Measurements from ENCODE around the gene AQP4. TPM values are rescaled to one million over a fixed set of nuclear protein-coding genes. Genes with fewer than 3 reads are reported as not detected.

The AQP4 gene
- polyA plus RNA-seq, 1 donor (not counting 4 experiments of a cell fraction or from before 2014, with no cell fraction given): not detected

DNA sequence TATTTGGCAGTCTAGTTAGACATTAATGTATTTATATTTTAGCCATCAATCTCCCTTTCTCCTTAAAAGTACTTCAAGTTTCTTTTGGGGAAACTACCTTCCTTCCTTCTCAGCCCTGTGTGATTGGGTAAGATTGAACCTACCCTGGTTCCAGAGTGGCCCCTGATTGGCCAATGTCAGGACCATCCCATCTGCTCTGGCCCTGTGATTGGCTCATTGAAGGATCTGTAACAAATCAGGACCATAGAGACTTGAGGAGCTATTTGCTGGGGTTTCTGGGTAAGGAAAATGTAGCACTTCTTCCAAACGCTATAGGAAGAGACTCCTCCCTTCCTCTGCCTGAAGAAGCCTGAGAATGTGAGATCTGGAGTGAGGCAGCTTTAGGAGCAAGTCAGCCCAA, 59.3 kb downstream of the AQP4 start:
- H3K4me3 ChIP-seq (ENCODE audit: control insufficient read depth in 2 of 3, extremely low read depth in 1 of 3, insufficient read depth in 2 of 3, low read depth in 1 of 3, low read length in 3 of 3): no peak overlapping the region
- H3K9me1 ChIP-seq (ENCODE audit: control insufficient read depth, extremely low read depth, insufficient read depth, low read length): no peaks in the 10 kb centered on the region
- H3K4me2 ChIP-seq (ENCODE audit: control insufficient read depth, extremely low read depth, insufficient read depth, low read depth, low read length): no peak overlapping the region
- dilution Hi-C loops (cut with MboI; ENCODE audit: extremely low pct_ligation_motif_present, low sequenced_read_pairs): no loop called here
- no peak overlapping the region for H3K9ac ChIP-seq (ENCODE audit: control insufficient read depth, extremely low read depth, insufficient read depth, low read length)
- no peak overlapping the region for H3K27ac ChIP-seq (ENCODE audit: control insufficient read depth, insufficient read depth, low read length)
- no peaks in the 10 kb centered on the region for H3K36me3 ChIP-seq (ENCODE audit: control insufficient read depth in 2 of 2, extremely low read depth in 1 of 2, insufficient read depth in 2 of 2, low read length in 2 of 2)
- no peaks in the 10 kb centered on the region for H3K9me3 ChIP-seq (ENCODE audit: control insufficient read depth, low read depth, low read length)
- no peaks in the 10 kb centered on the region for H3K4me1 ChIP-seq (ENCODE audit: control insufficient read depth, extremely low read depth, insufficient read depth, low read length)
- H4K20me1 ChIP-seq (ENCODE audit: control insufficient read depth, extremely low read depth, insufficient read depth, low read length): no peaks in the 10 kb centered on the region
- no peaks in the 10 kb centered on the region for H3K79me2 ChIP-seq (ENCODE audit: control insufficient read depth, insufficient read depth, low read length)
- TF ChIP-seq, protein P1, sequence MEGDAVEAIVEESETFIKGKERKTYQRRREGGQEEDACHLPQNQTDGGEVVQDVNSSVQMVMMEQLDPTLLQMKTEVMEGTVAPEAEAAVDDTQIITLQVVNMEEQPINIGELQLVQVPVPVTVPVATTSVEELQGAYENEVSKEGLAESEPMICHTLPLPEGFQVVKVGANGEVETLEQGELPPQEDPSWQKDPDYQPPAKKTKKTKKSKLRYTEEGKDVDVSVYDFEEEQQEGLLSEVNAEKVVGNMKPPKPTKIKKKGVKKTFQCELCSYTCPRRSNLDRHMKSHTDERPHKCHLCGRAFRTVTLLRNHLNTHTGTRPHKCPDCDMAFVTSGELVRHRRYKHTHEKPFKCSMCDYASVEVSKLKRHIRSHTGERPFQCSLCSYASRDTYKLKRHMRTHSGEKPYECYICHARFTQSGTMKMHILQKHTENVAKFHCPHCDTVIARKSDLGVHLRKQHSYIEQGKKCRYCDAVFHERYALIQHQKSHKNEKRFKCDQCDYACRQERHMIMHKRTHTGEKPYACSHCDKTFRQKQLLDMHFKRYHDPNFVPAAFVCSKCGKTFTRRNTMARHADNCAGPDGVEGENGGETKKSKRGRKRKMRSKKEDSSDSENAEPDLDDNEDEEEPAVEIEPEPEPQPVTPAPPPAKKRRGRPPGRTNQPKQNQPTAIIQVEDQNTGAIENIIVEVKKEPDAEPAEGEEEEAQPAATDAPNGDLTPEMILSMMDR (optimal IDR thresholded peaks at IDR 0.05 in 1 of 3, IDR thresholded peaks at IDR 0.05 in 1 of 3, conservative IDR thresholded peaks at IDR 0.05 in 1 of 3; ENCODE audit: extremely low read depth in 1 of 3, insufficient read depth in 2 of 3, low read length in 3 of 3): no peak
- no peak for TF ChIP-seq EZH2 (IDR thresholded peaks at IDR 0.05; ENCODE audit: low read length)
- H3K27me3 ChIP-seq (ENCODE audit: control insufficient read depth, extremely low read depth, insufficient read depth, low read length): no peaks in the 10 kb centered on the region
- no peak overlapping the region for H2AFZ ChIP-seq (ENCODE audit: control insufficient read depth, low read length)
- FAIRE-seq: no peak
- DNase-seq (ENCODE audit: low read depth, low spot score): no peak

DNA sequence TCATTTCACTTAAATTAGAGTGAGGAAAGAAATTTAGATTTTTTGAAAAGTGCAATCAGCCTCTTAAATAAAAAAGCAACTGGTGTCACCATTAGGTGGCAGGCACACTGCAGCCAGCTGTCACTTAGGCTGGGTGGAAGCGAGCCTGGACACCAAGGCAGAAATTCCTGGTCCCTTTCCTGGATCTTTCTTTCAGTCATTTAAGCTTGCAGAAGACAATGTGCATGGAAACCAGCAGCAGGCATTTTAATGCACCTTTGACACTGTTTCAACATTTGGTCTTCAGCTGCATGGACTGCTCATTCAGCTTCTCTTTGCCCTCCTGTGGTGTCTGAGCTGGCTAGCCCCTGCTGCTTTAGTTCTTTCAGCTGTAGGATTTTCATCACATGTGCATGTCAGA, 61.0 kb downstream of the AQP4 start:
- H3K36me3 ChIP-seq (ENCODE audit: control insufficient read depth in 2 of 2, extremely low read depth in 1 of 2, insufficient read depth in 2 of 2, low read length in 2 of 2): no peaks in the 10 kb centered on the region
- no peaks in the 10 kb centered on the region for H3K79me2 ChIP-seq (ENCODE audit: control insufficient read depth, insufficient read depth, low read length)
- no peaks in the 10 kb centered on the region for H4K20me1 ChIP-seq (ENCODE audit: control insufficient read depth, extremely low read depth, insufficient read depth, low read length)
- H3K9ac ChIP-seq (ENCODE audit: control insufficient read depth, extremely low read depth, insufficient read depth, low read length): no peak overlapping the region
- no peaks in the 10 kb centered on the region for H3K9me1 ChIP-seq (ENCODE audit: control insufficient read depth, extremely low read depth, insufficient read depth, low read length)
- H3K4me3 ChIP-seq (ENCODE audit: control insufficient read depth in 2 of 3, extremely low read depth in 1 of 3, insufficient read depth in 2 of 3, low read depth in 1 of 3, low read length in 3 of 3): no peak overlapping the region
- TF ChIP-seq EZH2 (IDR thresholded peaks at IDR 0.05; ENCODE audit: low read length): no peak
- TF ChIP-seq, protein P1 (optimal IDR thresholded peaks at IDR 0.05 in 1 of 3, IDR thresholded peaks at IDR 0.05 in 1 of 3, conservative IDR thresholded peaks at IDR 0.05 in 1 of 3; ENCODE audit: extremely low read depth in 1 of 3, insufficient read depth in 2 of 3, low read length in 3 of 3): peak in 1 of 3 experiments; percentile 11
- H3K9me3 ChIP-seq (ENCODE audit: control insufficient read depth, low read depth, low read length): no peaks in the 10 kb centered on the region
- no peak overlapping the region for H3K4me2 ChIP-seq (ENCODE audit: control insufficient read depth, extremely low read depth, insufficient read depth, low read depth, low read length)
- H2AFZ ChIP-seq (ENCODE audit: control insufficient read depth, low read length): no peak overlapping the region
- no peak overlapping the region for H3K27ac ChIP-seq (ENCODE audit: control insufficient read depth, insufficient read depth, low read length)
- DNase-seq (ENCODE audit: low read depth, low spot score) (no peak), FAIRE-seq (no peak)
- dilution Hi-C loops (cut with MboI; ENCODE audit: extremely low pct_ligation_motif_present, low sequenced_read_pairs): no loop called here
- H3K4me1 ChIP-seq (ENCODE audit: control insufficient read depth, extremely low read depth, insufficient read depth, low read length): no peaks in the 10 kb centered on the region
- H3K27me3 ChIP-seq (ENCODE audit: control insufficient read depth, extremely low read depth, insufficient read depth, low read length): no peaks in the 10 kb centered on the region
